ENCODE measurements around the gene IZUMO2.

- TF ChIP-seq CTCF (IDR thresholded peaks at IDR 0.05): no peak
- no peak for TF ChIP-seq POLR2A (IDR thresholded peaks at IDR 0.05)
Measured at GRCh38 chr19:50167314-50167721, 4.2 kb upstream of the IZUMO2 start.

Measured in esophagus squamous epithelium (tissue), 4 donors.